ENCODE results near the gene ELMO1. TPM values are rescaled to one million over a fixed set of nuclear protein-coding genes. Genes with fewer than 3 reads are reported as not detected.

The ELMO1 gene
- total RNA-seq, 1 experiment from 2014 or later, result 1.1 TPM

DNA sequence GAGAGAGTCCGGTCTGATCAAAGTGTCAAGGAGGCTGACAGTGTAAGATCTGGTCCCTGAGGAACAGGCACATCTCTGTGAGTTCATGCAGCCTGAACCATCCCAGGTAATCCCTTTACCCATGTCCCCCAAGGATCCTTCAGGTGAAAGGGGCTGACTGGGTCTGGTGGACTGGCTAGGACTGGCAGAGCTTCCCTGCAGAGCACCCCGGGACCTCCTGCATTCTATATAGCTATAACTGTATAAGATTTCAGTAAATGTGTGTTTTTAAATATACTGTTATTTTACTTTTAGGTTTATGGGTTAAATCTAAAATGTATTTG is 246.8 kb downstream of the ELMO1 start:
- DNase-seq (ENCODE audit: low read depth, low spot score) (no peak), ATAC-seq (peak; percentile 37)
- Histone ChIP-seq H3K9me3 (ENCODE audit: control insufficient read depth in 1 of 2, insufficient read depth in 1 of 2, low read depth in 1 of 2, low read length in 2 of 2) (no peaks in the 10 kb centered on the region), H3K4me1 (ENCODE audit: control insufficient read depth in 1 of 2, insufficient read depth in 2 of 2, low read length in 2 of 2) (0 out of 4 replicates have a peak, but pooled peaks cover 0 to 4% of the 10 kb centered on the region in 2 experiments), H3K9me2 (ENCODE audit: insufficient read depth) (no peaks in the 10 kb centered on the region), H3K9ac (ENCODE audit: low read length) (no peak overlapping the region), H3K27me3 (ENCODE audit: insufficient read depth, low read length) (no peaks in the 10 kb centered on the region), H3K79me2 (ENCODE audit: insufficient read depth, low read length) (no peaks in the 10 kb centered on the region), H3K27ac (ENCODE audit: low read depth, low read length) (no peak overlapping the region), H3K4me2 (ENCODE audit: low read length) (no peak overlapping the region), H4K20me1 (ENCODE audit: insufficient read depth) (no peaks in the 10 kb centered on the region), H3K4me3 (replicated peaks in 1 of 2; ENCODE audit: low read depth in 1 of 2, low read length in 2 of 2) (no peak overlapping the region), H2AFZ (ENCODE audit: low read depth, low read length, poor library complexity, severe bottlenecking) (no peak overlapping the region), H3K36me3 (ENCODE audit: control insufficient read depth in 1 of 2, insufficient read depth in 2 of 2, low read length in 2 of 2) (no peaks in the 10 kb centered on the region)
- ChIA-PET RAD21 (ENCODE audit: low non-redundant PET in 1 of 2, low total read pairs in 2 of 2, uncharacterized antibody in 2 of 2, unreplicated experiment in 2 of 2) (no interaction called here), POLR2A (no interaction called here), CTCF (interaction anchor here (2.4 to 5.0 kb wide), 5 partner anchors 20 to 729 kb away, joined by 10 to 43 read pairs (median 14); no protein-coding TSS in a partner anchor)
- BruUV-seq (replicated peaks), result no TSS peak
- intact Hi-C loops (cut with micrococcal nuclease), result loop anchor here (1.0 to 5.0 kb wide), 5 partner anchors 175 to 761 kb away; no protein-coding TSS in a partner anchor
- TF ChIP-seq, protein P1, sequence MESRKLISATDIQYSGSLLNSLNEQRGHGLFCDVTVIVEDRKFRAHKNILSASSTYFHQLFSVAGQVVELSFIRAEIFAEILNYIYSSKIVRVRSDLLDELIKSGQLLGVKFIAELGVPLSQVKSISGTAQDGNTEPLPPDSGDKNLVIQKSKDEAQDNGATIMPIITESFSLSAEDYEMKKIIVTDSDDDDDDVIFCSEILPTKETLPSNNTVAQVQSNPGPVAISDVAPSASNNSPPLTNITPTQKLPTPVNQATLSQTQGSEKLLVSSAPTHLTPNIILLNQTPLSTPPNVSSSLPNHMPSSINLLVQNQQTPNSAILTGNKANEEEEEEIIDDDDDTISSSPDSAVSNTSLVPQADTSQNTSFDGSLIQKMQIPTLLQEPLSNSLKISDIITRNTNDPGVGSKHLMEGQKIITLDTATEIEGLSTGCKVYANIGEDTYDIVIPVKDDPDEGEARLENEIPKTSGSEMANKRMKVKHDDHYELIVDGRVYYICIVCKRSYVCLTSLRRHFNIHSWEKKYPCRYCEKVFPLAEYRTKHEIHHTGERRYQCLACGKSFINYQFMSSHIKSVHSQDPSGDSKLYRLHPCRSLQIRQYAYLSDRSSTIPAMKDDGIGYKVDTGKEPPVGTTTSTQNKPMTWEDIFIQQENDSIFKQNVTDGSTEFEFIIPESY (IDR thresholded peaks at IDR 0.05; ENCODE audit: extremely low read depth, insufficient replicate concordance, low read length), result no peak
- TF ChIP-seq CEBPB (IDR thresholded peaks at IDR 0.05; ENCODE audit: low read depth) (no peak), POLR2A (IDR thresholded peaks at IDR 0.05; ENCODE audit: borderline replicate concordance, extremely low read depth, insufficient read depth, insufficient read length) (no peak), ELF1 (IDR thresholded peaks at IDR 0.05; ENCODE audit: borderline replicate concordance, low read depth) (no peak), ZNF274 (IDR thresholded peaks at IDR 0.05; ENCODE audit: low read depth, low read length) (no peak), SIN3A (IDR thresholded peaks at IDR 0.05; ENCODE audit: low read depth) (no peak), EGR1 (IDR thresholded peaks at IDR 0.05; ENCODE audit: low read depth) (no peak), TCF7L2 (IDR thresholded peaks at IDR 0.05; ENCODE audit: borderline replicate concordance, extremely low read depth, insufficient read depth, insufficient read length) (no peak), CBX3 (IDR thresholded peaks at IDR 0.05; ENCODE audit: low read depth) (no peak), JUND (IDR thresholded peaks at IDR 0.05) (no peak)
- TF ChIP-seq, protein P2, sequence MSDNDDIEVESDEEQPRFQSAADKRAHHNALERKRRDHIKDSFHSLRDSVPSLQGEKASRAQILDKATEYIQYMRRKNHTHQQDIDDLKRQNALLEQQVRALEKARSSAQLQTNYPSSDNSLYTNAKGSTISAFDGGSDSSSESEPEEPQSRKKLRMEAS (IDR thresholded peaks at IDR 0.05), result no peak
- TF ChIP-seq, protein P3, sequence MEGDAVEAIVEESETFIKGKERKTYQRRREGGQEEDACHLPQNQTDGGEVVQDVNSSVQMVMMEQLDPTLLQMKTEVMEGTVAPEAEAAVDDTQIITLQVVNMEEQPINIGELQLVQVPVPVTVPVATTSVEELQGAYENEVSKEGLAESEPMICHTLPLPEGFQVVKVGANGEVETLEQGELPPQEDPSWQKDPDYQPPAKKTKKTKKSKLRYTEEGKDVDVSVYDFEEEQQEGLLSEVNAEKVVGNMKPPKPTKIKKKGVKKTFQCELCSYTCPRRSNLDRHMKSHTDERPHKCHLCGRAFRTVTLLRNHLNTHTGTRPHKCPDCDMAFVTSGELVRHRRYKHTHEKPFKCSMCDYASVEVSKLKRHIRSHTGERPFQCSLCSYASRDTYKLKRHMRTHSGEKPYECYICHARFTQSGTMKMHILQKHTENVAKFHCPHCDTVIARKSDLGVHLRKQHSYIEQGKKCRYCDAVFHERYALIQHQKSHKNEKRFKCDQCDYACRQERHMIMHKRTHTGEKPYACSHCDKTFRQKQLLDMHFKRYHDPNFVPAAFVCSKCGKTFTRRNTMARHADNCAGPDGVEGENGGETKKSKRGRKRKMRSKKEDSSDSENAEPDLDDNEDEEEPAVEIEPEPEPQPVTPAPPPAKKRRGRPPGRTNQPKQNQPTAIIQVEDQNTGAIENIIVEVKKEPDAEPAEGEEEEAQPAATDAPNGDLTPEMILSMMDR (IDR thresholded peaks at IDR 0.05 in 2 of 3, conservative IDR thresholded peaks at IDR 0.05 in 1 of 3; ENCODE audit: borderline replicate concordance in 1 of 3, insufficient read depth in 1 of 3, low read depth in 2 of 3, low read length in 2 of 3), result no peak
- TF ChIP-seq, protein P4, sequence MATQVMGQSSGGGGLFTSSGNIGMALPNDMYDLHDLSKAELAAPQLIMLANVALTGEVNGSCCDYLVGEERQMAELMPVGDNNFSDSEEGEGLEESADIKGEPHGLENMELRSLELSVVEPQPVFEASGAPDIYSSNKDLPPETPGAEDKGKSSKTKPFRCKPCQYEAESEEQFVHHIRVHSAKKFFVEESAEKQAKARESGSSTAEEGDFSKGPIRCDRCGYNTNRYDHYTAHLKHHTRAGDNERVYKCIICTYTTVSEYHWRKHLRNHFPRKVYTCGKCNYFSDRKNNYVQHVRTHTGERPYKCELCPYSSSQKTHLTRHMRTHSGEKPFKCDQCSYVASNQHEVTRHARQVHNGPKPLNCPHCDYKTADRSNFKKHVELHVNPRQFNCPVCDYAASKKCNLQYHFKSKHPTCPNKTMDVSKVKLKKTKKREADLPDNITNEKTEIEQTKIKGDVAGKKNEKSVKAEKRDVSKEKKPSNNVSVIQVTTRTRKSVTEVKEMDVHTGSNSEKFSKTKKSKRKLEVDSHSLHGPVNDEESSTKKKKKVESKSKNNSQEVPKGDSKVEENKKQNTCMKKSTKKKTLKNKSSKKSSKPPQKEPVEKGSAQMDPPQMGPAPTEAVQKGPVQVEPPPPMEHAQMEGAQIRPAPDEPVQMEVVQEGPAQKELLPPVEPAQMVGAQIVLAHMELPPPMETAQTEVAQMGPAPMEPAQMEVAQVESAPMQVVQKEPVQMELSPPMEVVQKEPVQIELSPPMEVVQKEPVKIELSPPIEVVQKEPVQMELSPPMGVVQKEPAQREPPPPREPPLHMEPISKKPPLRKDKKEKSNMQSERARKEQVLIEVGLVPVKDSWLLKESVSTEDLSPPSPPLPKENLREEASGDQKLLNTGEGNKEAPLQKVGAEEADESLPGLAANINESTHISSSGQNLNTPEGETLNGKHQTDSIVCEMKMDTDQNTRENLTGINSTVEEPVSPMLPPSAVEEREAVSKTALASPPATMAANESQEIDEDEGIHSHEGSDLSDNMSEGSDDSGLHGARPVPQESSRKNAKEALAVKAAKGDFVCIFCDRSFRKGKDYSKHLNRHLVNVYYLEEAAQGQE (IDR thresholded peaks at IDR 0.05; ENCODE audit: low read depth), result no peak
